Transverse colon (tissue), 3 donors: Measurements from ENCODE around the gene IGSF21.

Source experiments
- EP300 ChIP-seq: sonication (generic); formaldehyde crosslinking; IDR thresholded peaks from one replicate; pipeline ENCODE4 v1.6.1; 2017; ENCODE audit warnings: antibody characterized with exemption, low read depth
- POLR2A ChIP-seq: fragments of 450-650 bp; IDR thresholded peaks from one replicate; pipeline ENCODE4 v1.6.1; 2016; ENCODE audit warnings: antibody characterized with exemption, mild to moderate bottlenecking, moderate library complexity
- POLR2AphosphoS5 ChIP-seq, 3 donors: sonication (generic); formaldehyde crosslinking; IDR thresholded peaks; one replicate each; pipeline ENCODE4 v1.6.1; 2016; ENCODE audit warnings: antibody characterized with exemption in 3 of 3

DNA sequence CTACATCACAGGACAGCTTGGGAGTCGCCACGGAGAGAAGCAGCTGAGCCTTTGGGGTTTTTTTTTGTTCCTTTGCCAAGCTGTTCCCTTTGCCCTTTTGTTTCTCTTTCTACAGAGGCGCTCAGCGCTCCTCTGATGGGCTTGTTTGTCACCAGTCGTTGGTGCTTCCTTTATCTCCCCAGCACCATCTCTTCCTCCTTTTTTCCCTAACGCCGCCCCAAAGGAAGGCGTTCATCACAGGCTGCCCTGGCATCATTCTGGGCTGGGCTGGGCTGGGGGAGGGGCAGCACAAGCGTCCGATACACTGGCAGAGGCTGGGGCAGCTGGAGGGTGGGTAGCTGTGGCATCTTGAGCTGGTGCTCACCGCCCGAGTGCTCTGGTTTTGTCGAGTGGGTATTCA is 10.5 kb downstream of the IGSF21 start:
- TF ChIP-seq POLR2A (no peak), EP300 (no peak), POLR2AphosphoS5 (IDR thresholded peaks at IDR 0.05) (no peak)
